Neuronal stem cell (in vitro differentiated cells): Measurements from ENCODE around the gene ERFL.

ENCODE experiments used
- DNase-seq: peaks from one replicate; pipeline ENCODE4 v3.0.0-alpha.2; 2013; ENCODE audit warnings: low spot score
- H2AFZ ChIP-seq: one replicate; pipeline ENCODE4 v1.6.1; 2013; ENCODE audit warnings: mild to moderate bottlenecking, low read length, inconsistent platforms
- H2AK5ac ChIP-seq: 2 replicates; pipeline ENCODE4 v1.6.1; 2013; ENCODE audit warnings: low read depth, mild to moderate bottlenecking, inconsistent platforms, low read length, moderate library complexity, mixed read lengths
- H2BK120ac ChIP-seq: 2 replicates; pipeline ENCODE4 v1.6.1; 2013; ENCODE audit warnings: low read depth, mild to moderate bottlenecking, inconsistent platforms, low read length, moderate library complexity, mixed read lengths
- H2BK12ac ChIP-seq: one replicate; pipeline ENCODE4 v1.6.1; 2013; ENCODE audit warnings: low read length, inconsistent platforms
- H2BK15ac ChIP-seq: 2 replicates; pipeline ENCODE4 v1.6.1; 2013; ENCODE audit warnings: mild to moderate bottlenecking, low read length, inconsistent platforms, mixed read lengths
- H2BK5ac ChIP-seq: one replicate; pipeline ENCODE4 v1.6.1; 2013; ENCODE audit warnings: inconsistent platforms, mild to moderate bottlenecking, low read length, moderate library complexity
- H3K14ac ChIP-seq: one replicate; pipeline ENCODE4 v1.6.1; 2013; ENCODE audit warnings: low read length, inconsistent platforms
- H3K18ac ChIP-seq: 2 replicates; pipeline ENCODE4 v1.6.1; 2013; ENCODE audit warnings: low read length, inconsistent platforms
- H3K23ac ChIP-seq: 2 replicates; pipeline ENCODE4 v1.6.1; 2013; ENCODE audit warnings: low read depth, mild to moderate bottlenecking, mixed read lengths, low read length, inconsistent platforms; ENCODE audit not compliant: poor library complexity
- H3K27ac ChIP-seq: replicated peaks from 3 replicates; pipeline ENCODE4 v1.5.1; 2013; ENCODE audit warnings: low read length, inconsistent platforms
- H3K27me3 ChIP-seq, 3 experiments: 2 replicates each; pipeline ENCODE4 v1.6.1; 2013; ENCODE audit warnings: low read length in 3 of 3, mild to moderate bottlenecking in 2 of 3, inconsistent platforms in 1 of 3, low read depth in 1 of 3, mixed read lengths in 1 of 3, moderate library complexity in 1 of 3; ENCODE audit not compliant: control insufficient read depth in 3 of 3, insufficient read depth in 3 of 3
- H3K36me3 ChIP-seq, 2 donors: replicated peaks in 1 of 2; 2 replicates each; pipeline ENCODE4 v1.6.1; 2013; ENCODE audit warnings: low read length in 2 of 2; ENCODE audit not compliant: control insufficient read depth in 2 of 2, insufficient read depth in 2 of 2
- H3K4ac ChIP-seq: 2 replicates; pipeline ENCODE4 v1.6.1; 2013; ENCODE audit warnings: inconsistent platforms, mild to moderate bottlenecking, low read length, moderate library complexity
- H3K4me1 ChIP-seq, 2 donors: 1 replicate in 1 of 2; 2 replicates in 1 of 2; pipeline ENCODE4 v1.6.1; 2013; ENCODE audit warnings: low read length in 2 of 2, low read depth in 1 of 2; ENCODE audit not compliant: control insufficient read depth in 2 of 2, insufficient read depth in 1 of 2
- H3K4me2 ChIP-seq: one replicate; pipeline ENCODE4 v1.6.1; 2013; ENCODE audit warnings: mild to moderate bottlenecking, low read length, inconsistent platforms; ENCODE audit not compliant: insufficient read depth, poor library complexity, severe bottlenecking
- H3K4me3 ChIP-seq, 2 donors: 2 replicates each; pipeline ENCODE4 v1.5.1; 2013; ENCODE audit warnings: low read length in 2 of 2, mild to moderate bottlenecking in 2 of 2, inconsistent platforms in 1 of 2, moderate library complexity in 1 of 2
- H3K79me1 ChIP-seq: one replicate; pipeline ENCODE4 v1.6.1; 2013; ENCODE audit warnings: low read depth, mild to moderate bottlenecking, inconsistent platforms, low read length, moderate library complexity
- H3K9ac ChIP-seq: one replicate; pipeline ENCODE4 v1.6.1; 2013; ENCODE audit warnings: mild to moderate bottlenecking, low read depth, low read length, inconsistent platforms; ENCODE audit not compliant: poor library complexity
- H3K9me3 ChIP-seq, 2 donors: replicated peaks in 1 of 2; 2 replicates each; pipeline versions ENCODE3 to v1.6.1; 2013; ENCODE audit warnings: low read length in 2 of 2, mild to moderate bottlenecking in 2 of 2, inconsistent platforms in 1 of 2, low read depth in 1 of 2, mixed read lengths in 1 of 2, moderate library complexity in 1 of 2; ENCODE audit not compliant: control insufficient read depth in 2 of 2, insufficient read depth in 1 of 2
- H4K8ac ChIP-seq: one replicate; pipeline ENCODE4 v1.6.1; 2013; ENCODE audit warnings: low read depth, mild to moderate bottlenecking, inconsistent platforms, low read length, moderate library complexity
- H4K91ac ChIP-seq: one replicate; pipeline ENCODE4 v1.6.1; 2013; ENCODE audit warnings: low read length, low read depth, mild to moderate bottlenecking, inconsistent platforms; ENCODE audit not compliant: poor library complexity
- WGBS, 2 donors: extraction: QIAGEN DNeasy Blood & Tissue Kit; methylation state at CpG; one replicate each; pipeline ENCODE4 v1.1.7; 2013; ENCODE audit warnings: missing lambda C conversion rate in 2 of 2, mixed read lengths in 1 of 2; ENCODE audit not compliant: insufficient read length in 2 of 2, insufficient replicate concordance in 1 of 2; ENCODE audit errors: extremely low coverage in 2 of 2; 5-methylcytosine and 5-hydroxymethylcytosine counted together

Gene ERFL

GRCh38 chr19:41951686-41952172, 23.5 kb upstream of the ERFL start:
- Histone ChIP-seq H3K27ac (no peak overlapping the region), H3K79me1 (peaks cover 2% of the 10 kb centered on the region), H3K9ac (no peak overlapping the region), H3K4ac (no peak overlapping the region), H3K9me3 (no peaks in the 10 kb centered on the region), H3K27me3 (no peaks in the 10 kb centered on the region), H2AK5ac (no peak overlapping the region), H3K23ac (peak overlapping the region; percentile 80), H2BK12ac (no peak overlapping the region), H3K4me1 (no peaks in the 10 kb centered on the region), H3K18ac (peak overlapping the region; percentile 76), H3K14ac (no peak overlapping the region), H2BK120ac (no peak overlapping the region), H3K36me3 (peaks cover 0 to 4% of the 10 kb centered on the region in 2 donors), H2AFZ (peak overlapping the region; percentile 59), H2BK15ac (no peak overlapping the region), H4K8ac (no peak overlapping the region), H3K4me3 (no peak overlapping the region), H4K91ac (no peak overlapping the region), H2BK5ac (no peak overlapping the region), H3K4me2 (no peak overlapping the region)
- peak; percentile 85 for DNase-seq
- WGBS, 2 donors, result no CpG with 5 or more reads among the region's 12 CpGs

- Histone ChIP-seq H4K8ac (no peak overlapping the region), H3K9ac (no peak overlapping the region), H2BK15ac (no peak overlapping the region), H3K4me3 (no peak overlapping the region), H2BK5ac (no peak overlapping the region), H3K23ac (no peak overlapping the region), H3K4me2 (no peak overlapping the region), H3K27me3 (no peaks in the 10 kb centered on the region), H3K4ac (no peak overlapping the region), H3K9me3 (no peaks in the 10 kb centered on the region), H2BK12ac (no peak overlapping the region), H4K91ac (no peak overlapping the region), H2AFZ (no peak overlapping the region), H2BK120ac (no peak overlapping the region), H3K79me1 (no peaks in the 10 kb centered on the region), H2AK5ac (no peak overlapping the region), H3K14ac (no peak overlapping the region), H3K27ac (no peak overlapping the region), H3K18ac (no peak overlapping the region), H3K36me3 (no peaks in the 10 kb centered on the region), H3K4me1 (no peaks in the 10 kb centered on the region)
- no CpG with 5 or more reads among the region's 3 CpGs for WGBS, 2 donors
- no peak for DNase-seq
Measured at GRCh38 chr19:41947091-41947490, 18.8 kb upstream of the ERFL start.

GRCh38 chr19:41945135-41945766, 17.0 kb upstream of the ERFL start:
- H2AFZ ChIP-seq, result no peak overlapping the region
- DNase-seq, result no peak
- H3K4me1 ChIP-seq, result peaks cover 0 to 2% of the 10 kb centered on the region in 2 donors
- no peak overlapping the region for H2AK5ac ChIP-seq
- no peak overlapping the region for H2BK5ac ChIP-seq
- no peaks in the 10 kb centered on the region for H3K9me3 ChIP-seq
- no peak overlapping the region for H2BK120ac ChIP-seq
- H3K18ac ChIP-seq, result no peak overlapping the region
- no peak overlapping the region for H3K4me2 ChIP-seq
- H3K23ac ChIP-seq, result no peak overlapping the region
- no peak overlapping the region for H2BK12ac ChIP-seq
- no peak overlapping the region for H3K14ac ChIP-seq
- H3K27ac ChIP-seq, result no peak overlapping the region
- H3K4me3 ChIP-seq, result no peak overlapping the region
- no peak overlapping the region for H4K8ac ChIP-seq
- no CpG with 5 or more reads among the region's 8 CpGs for WGBS, 2 donors
- H3K9ac ChIP-seq, result no peak overlapping the region
- H3K4ac ChIP-seq, result no peak overlapping the region
- H2BK15ac ChIP-seq, result no peak overlapping the region
- no peaks in the 10 kb centered on the region for H3K36me3 ChIP-seq
- peaks cover 0 to 16% (median 10%) of the 10 kb centered on the region in 3 experiments for H3K27me3 ChIP-seq
- H3K79me1 ChIP-seq, result no peaks in the 10 kb centered on the region
- no peak overlapping the region for H4K91ac ChIP-seq

DNA sequence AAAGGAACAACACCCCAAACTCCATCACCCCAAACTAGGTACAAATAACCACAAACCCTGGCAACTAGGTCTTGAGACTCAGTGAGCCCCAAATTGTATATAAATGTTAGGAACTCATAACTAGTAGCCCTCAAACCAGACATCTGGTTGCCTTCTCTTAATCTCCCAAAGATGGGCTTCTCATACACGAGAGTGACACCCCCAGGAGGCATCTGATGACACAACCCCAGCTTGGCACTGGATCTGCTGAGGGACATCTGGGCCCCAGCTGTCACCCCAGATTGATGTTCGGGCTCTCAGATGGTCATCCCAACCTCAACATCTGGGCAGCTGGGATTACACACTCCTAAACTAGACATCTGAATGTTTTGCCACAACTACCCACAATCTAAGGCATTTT, 16.1 kb upstream of the ERFL start:
- no peak overlapping the region for H3K18ac ChIP-seq
- no peak overlapping the region for H2BK15ac ChIP-seq
- H3K79me1 ChIP-seq, result no peaks in the 10 kb centered on the region
- no peaks in the 10 kb centered on the region for H3K9me3 ChIP-seq
- no peak overlapping the region for H3K14ac ChIP-seq
- H3K4me1 ChIP-seq, result peaks cover 0 to 2% of the 10 kb centered on the region in 2 donors
- no peak overlapping the region for H2BK120ac ChIP-seq
- H2AK5ac ChIP-seq, result no peak overlapping the region
- no peak overlapping the region for H4K8ac ChIP-seq
- H3K27me3 ChIP-seq, result peaks cover 0 to 21% (median 10%) of the 10 kb centered on the region in 3 experiments
- no peak overlapping the region for H3K4me3 ChIP-seq
- DNase-seq, result no peak
- no peaks in the 10 kb centered on the region for H3K36me3 ChIP-seq
- no peak overlapping the region for H2BK5ac ChIP-seq
- no peak overlapping the region for H3K23ac ChIP-seq
- no peak overlapping the region for H2BK12ac ChIP-seq
- H2AFZ ChIP-seq, result no peak overlapping the region
- no peak overlapping the region for H3K9ac ChIP-seq
- no peak overlapping the region for H3K27ac ChIP-seq
- WGBS, 2 donors, result no CpG with 5 or more reads among the region's 2 CpGs
- no peak overlapping the region for H3K4me2 ChIP-seq
- no peak overlapping the region for H3K4ac ChIP-seq
- H4K91ac ChIP-seq, result no peak overlapping the region
